H1 (cell line): ENCODE measurements around the gene MLANA. TPM values are rescaled to one million over a fixed set of nuclear protein-coding genes. Genes with fewer than 3 reads are reported as not detected.

Experiments used
- ATF2 ChIP-seq: IDR thresholded peaks from 2 replicates; pipeline ENCODE4 v1.6.1; 2012; ENCODE audit warnings: low read length, inconsistent platforms
- CREB1 ChIP-seq: IDR thresholded peaks from 2 replicates; pipeline ENCODE4 v1.6.1; 2012; ENCODE audit warnings: inconsistent platforms
- EGR1 ChIP-seq: IDR thresholded peaks from 2 replicates; pipeline ENCODE4 v1.6.1; 2011; ENCODE audit warnings: low read depth, low read length, borderline replicate concordance
- HDAC6 ChIP-seq: IDR thresholded peaks from one replicate; pipeline ENCODE4 v1.7.1; 2012; ENCODE audit warnings: low read depth, mild to moderate bottlenecking, inconsistent platforms, low read length, moderate library complexity
- JUND ChIP-seq: IDR thresholded peaks from 2 replicates; pipeline ENCODE4 v1.6.1; 2011; ENCODE audit warnings: mild to moderate bottlenecking, improper control_type of control experiment, low read length
- POLR2AphosphoS5 ChIP-seq: IDR thresholded peaks from 2 replicates; pipeline ENCODE4 v1.6.1; 2011; ENCODE audit warnings: low read depth, low read length
- POU5F1 ChIP-seq: IDR thresholded peaks from 2 replicates; pipeline ENCODE4 v1.6.1; 2011; ENCODE audit warnings: low read depth, mild to moderate bottlenecking, low read length, moderate library complexity
- RXRA ChIP-seq: IDR thresholded peaks from 2 replicates; pipeline ENCODE4 v1.6.1; 2011; ENCODE audit warnings: low read depth, mild to moderate bottlenecking, low read length, moderate library complexity; ENCODE audit not compliant: insufficient read depth
- TAF7 ChIP-seq: optimal IDR thresholded peaks from 2 replicates; pipeline ENCODE3; 2011; ENCODE audit warnings: low read depth, mild to moderate bottlenecking, inconsistent platforms, low read length, moderate library complexity, borderline replicate concordance
- polyA plus RNA-seq, 7 experiments: library from polyadenylated mRNA; depleted of rRNA in 3 of 7; stranded (reverse) in 5 of 7; unstranded in 2 of 7; fragments of >200 nt in 5 of 7; fragments of 200-250 nt in 2 of 7; gene quantifications; 1 replicate in 5 of 7; 2 replicates in 1 of 7; 4 replicates in 1 of 7; pipeline versions ENCODE4 v1.2.1 to v1.2.3, GENCODE V29; 2011 to 2013; ENCODE audit warnings: missing spikeins in 2 of 7, mixed read lengths in 2 of 7
- total RNA-seq: library from RNA; stranded (reverse); fragmentation: NEBNext Ultra II Directional; extraction: Animal tissue kit (Norgen Biotek cat#: 25700); gene quantifications from 2 replicates; pipeline ENCODE4 v1.2.1, GENCODE V29; 2021

The MLANA gene
- total and polyA plus RNA-seq, 2 of the 8 experiments (the other 6 are each of a cell fraction or from before 2014, with no cell fraction given) = not detected

DNA sequence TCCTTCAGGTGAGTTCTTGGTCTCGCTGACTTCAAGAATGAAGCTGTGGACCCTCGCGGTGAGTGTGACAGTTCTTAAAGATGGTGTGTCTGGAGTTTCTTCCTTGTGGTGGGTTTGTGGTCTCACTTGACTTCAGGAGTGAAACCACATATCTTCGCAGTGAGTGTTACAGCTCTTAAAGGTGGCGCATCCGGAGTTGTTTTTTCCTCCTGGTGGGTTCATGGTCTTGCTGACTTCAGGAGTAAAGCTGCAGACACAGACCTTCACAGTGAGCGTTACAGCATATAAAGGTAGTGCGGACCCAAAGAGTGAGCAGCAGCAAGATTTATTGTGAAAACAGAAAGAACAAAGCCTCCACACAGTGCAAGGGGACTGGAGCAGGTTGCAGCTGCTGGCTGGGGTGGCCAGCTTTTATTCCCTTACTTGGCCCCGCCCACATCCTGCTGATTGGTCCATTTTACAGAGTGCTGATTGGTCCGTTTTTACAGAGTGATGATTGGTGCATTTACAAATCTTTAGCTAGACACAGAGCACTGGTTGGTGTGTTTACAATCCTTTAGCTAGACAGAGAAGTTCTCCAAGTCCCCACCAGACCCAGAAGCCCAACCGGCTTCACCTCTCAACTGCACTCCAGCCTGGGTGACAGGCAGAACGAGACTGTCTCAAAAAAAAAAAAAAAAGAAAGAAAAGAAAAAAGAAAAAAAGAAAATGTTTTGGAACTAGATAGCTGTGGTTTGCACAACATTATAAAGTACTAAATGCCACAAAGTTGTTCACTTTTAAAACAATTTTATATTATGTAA, 48.7 kb upstream of the MLANA start (continued):
- TF ChIP-seq RXRA (no peak), EGR1 (no peak), TAF7 (no peak), CREB1 (no peak), ATF2 (no peak), HDAC6 (no peak), POU5F1 (no peak), JUND (no peak), POLR2AphosphoS5 (no peak)
